Measurements from ENCODE around the gene HOXB13.

The HOXB13 gene

GRCh38 chr17:48748718-48749566 lies 20.4 kb upstream of the HOXB13 start:
- FAIRE-seq, result peak; percentile 87

- peak; percentile 9 for FAIRE-seq
Measured at GRCh38 chr17:48747445-48748363, 19.2 kb upstream of the HOXB13 start.

- FAIRE-seq, result no peak
Measured at GRCh38 chr17:48746916-48747444, 18.4 kb upstream of the HOXB13 start.

GRCh38 chr17:48745381-48746275 lies 17.1 kb upstream of the HOXB13 start:
- FAIRE-seq, result no peak

GRCh38 chr17:48740537-48740936 lies 12.0 kb upstream of the HOXB13 start:
- no peak for FAIRE-seq

- no peak for FAIRE-seq
Measured at GRCh38 chr17:48738803-48739526, 10.4 kb upstream of the HOXB13 start.

- no peak for FAIRE-seq
Measured at GRCh38 chr17:48738424-48738802, 9.9 kb upstream of the HOXB13 start.

- no peak for FAIRE-seq
Measured at GRCh38 chr17:48737330-48738043, 8.9 kb upstream of the HOXB13 start.

- FAIRE-seq, result no peak
Measured at GRCh38 chr17:48735062-48735351, 6.5 kb upstream of the HOXB13 start.

GRCh38 chr17:48734333-48735061 lies 5.9 kb upstream of the HOXB13 start:
- FAIRE-seq, result no peak

- no peak for FAIRE-seq
Measured at GRCh38 chr17:48733632-48734328, 5.2 kb upstream of the HOXB13 start.

GRCh38 chr17:48732688-48733629 lies 4.4 kb upstream of the HOXB13 start:
- no peak for FAIRE-seq

GRCh38 chr17:48731355-48731754 lies 2.8 kb upstream of the HOXB13 start:
- FAIRE-seq, result no peak

GRCh38 chr17:48730240-48730550 lies 1.6 kb upstream of the HOXB13 start:
- FAIRE-seq, result no peak

GRCh38 chr17:48729335-48730239 lies 1.0 kb upstream of the HOXB13 start:
- no peak for FAIRE-seq

GRCh38 chr17:48727415-48728175 lies 955 bp downstream of the HOXB13 start:
- FAIRE-seq, result no peak

- no peak for FAIRE-seq
Measured at GRCh38 chr17:48726916-48727286, 1.6 kb downstream of the HOXB13 start.

Data from islet of Langerhans (tissue), 1 donor.